ENCODE results near the gene HIPK4.

DNA sequence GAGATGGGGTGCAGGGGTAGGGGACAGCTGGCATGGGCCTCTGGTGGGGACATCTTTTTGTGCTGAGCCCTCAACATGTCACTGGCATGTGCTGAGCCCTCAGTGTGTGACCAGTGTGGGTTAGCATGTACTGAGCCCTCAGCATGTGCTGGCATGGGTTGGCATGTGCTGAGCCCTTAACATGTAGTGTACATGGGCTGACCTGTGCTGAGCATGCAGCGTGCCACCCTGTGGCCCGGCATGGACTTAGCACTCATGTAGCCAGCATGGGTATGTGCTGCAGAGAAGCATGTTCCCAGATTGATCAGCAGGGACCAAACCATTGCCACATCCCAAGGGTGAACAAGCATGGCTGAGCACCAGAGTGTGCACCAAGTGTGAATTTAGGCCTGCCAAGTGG, 11.5 kb downstream of the HIPK4 start:
- TF ChIP-seq, protein P1, sequence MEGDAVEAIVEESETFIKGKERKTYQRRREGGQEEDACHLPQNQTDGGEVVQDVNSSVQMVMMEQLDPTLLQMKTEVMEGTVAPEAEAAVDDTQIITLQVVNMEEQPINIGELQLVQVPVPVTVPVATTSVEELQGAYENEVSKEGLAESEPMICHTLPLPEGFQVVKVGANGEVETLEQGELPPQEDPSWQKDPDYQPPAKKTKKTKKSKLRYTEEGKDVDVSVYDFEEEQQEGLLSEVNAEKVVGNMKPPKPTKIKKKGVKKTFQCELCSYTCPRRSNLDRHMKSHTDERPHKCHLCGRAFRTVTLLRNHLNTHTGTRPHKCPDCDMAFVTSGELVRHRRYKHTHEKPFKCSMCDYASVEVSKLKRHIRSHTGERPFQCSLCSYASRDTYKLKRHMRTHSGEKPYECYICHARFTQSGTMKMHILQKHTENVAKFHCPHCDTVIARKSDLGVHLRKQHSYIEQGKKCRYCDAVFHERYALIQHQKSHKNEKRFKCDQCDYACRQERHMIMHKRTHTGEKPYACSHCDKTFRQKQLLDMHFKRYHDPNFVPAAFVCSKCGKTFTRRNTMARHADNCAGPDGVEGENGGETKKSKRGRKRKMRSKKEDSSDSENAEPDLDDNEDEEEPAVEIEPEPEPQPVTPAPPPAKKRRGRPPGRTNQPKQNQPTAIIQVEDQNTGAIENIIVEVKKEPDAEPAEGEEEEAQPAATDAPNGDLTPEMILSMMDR (IDR thresholded peaks at IDR 0.05), result no peak
- TF ChIP-seq POLR2A (IDR thresholded peaks at IDR 0.05; ENCODE audit: low read length) (no peak), EP300 (IDR thresholded peaks at IDR 0.05) (no peak), POLR2AphosphoS2 (conservative IDR thresholded peaks at IDR 0.05; ENCODE audit: low read length) (no peak), KDM5A (IDR thresholded peaks at IDR 0.05) (no peak), MAZ (IDR thresholded peaks at IDR 0.05; ENCODE audit: borderline replicate concordance, low read depth, low read length) (no peak), SMC3 (IDR thresholded peaks at IDR 0.05) (no peak), HDAC2 (IDR thresholded peaks at IDR 0.05) (no peak), RAD21 (conservative IDR thresholded peaks at IDR 0.05 in 1 of 2, IDR thresholded peaks at IDR 0.05 in 1 of 2) (no peak)
- TF ChIP-seq, protein P2, sequence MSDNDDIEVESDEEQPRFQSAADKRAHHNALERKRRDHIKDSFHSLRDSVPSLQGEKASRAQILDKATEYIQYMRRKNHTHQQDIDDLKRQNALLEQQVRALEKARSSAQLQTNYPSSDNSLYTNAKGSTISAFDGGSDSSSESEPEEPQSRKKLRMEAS (IDR thresholded peaks at IDR 0.05), result no peak
